ENCODE data around the gene TMEM176B.
"Not testable (repeated sequence)": the region's sequence is repeated elsewhere in the genome, so short reads cannot be mapped to it uniquely, and the experiment has no call there.

TMEM176B gene

GRCh38 chr7:150788474-150789269, 11.5 kb downstream of the TMEM176B start:
- DNase-seq, result no peak

- peak; percentile 56 for DNase-seq
These were observed 12.6 kb downstream of the TMEM176B start for GRCh38 chr7:150787321-150788281.

- DNase-seq, result no peak
These were observed 15.2 kb downstream of the TMEM176B start for GRCh38 chr7:150784954-150785353.

- DNase-seq, result no peak
These were observed 15.9 kb downstream of the TMEM176B start for GRCh38 chr7:150784120-150784736.

GRCh38 chr7:150781961-150782360, 18.2 kb downstream of the TMEM176B start:
- DNase-seq, result no peak

DNA sequence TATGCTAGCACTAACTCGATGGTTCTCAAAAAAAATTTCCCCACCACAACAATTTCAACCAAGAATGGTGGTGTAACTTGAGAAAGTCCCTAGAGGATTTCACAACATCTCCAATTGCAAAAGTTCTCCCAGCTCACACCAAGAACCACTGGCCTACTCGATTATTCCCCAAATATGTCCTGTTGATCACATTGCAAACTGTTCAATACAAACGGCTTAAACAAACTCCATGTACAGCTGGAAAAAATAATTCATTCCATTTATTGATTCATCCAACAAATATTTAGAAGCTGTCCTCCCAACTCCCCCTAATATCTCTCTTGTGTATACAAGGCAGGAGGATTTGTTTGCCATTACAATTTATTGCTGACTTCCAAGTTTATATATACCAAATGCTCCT, 19.1 kb downstream of the TMEM176B start:
- no peak for DNase-seq

DNA sequence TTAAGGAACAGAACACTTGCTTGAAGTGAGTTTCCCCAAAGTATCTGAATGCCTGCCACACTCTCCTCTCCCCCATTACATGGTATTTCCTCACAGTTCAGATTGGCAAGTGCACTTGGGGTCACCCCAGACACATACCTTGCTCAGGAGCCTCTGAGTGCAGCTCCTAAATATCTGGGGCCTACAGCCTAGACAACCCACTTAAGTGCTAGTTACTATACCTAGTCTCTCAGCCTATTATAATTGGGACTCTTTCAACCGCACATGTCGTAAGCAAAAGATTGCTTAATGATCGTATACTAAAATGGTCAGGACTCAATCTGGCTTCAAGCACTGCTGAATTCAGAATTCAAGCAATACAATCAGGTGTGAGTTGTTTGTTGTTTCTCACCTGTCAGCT, 19.9 kb downstream of the TMEM176B start:
- DNase-seq, result no peak

GRCh38 chr7:150778738-150779301, 21.3 kb downstream of the TMEM176B start:
- peak; percentile 41 for DNase-seq

DNA sequence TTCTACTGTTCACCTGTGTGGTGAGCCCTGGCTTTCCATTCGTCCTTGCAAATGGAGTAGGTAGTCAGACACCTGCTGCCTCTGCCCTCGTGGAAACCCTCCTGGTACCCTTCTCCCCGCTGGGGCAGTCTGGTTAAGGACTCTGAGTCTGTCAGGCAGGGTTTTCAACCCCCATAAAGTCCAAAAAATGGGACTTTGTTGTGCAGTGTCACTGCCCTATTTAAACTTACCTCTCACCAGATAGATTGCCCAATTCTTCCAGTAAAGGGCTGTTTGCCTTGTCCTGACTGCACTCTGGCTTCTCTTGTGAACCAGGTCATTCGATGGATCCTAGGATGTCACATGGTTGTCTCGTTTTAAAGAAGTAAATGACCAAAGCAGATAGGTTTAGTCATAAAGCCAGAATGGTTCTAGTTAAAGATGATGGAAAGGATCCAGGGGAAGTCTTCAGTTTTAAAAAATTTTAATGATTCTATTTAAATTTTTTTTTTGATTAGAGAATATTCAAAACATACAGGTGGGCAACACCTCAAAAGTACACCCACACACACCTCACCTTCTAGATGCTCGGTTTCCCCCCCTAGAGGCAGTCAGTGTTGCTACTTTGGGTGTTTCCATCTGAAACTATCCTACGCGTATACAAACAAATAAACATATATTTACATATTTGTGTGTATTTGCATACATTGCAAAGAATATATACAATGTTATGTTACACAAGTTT, 22.0 kb downstream of the TMEM176B start:
- no peak for DNase-seq

DNA sequence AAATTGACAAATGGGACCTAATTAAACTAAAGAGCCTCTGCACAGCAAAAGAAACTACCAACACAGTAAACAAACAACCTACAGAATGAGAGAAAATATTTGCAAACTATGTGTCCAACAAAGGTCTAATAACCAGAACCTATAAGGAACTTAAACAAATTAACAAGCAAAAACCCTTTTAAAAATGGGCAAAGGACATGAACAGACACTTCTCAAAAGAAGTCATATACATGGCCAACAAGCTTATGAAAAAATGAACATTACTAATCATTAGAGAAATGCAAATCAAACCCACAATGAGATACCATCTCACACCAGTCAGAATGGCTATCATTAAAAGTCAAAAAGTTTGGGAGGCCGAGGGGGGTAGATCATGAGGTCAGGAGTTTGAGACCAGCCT, 26.0 kb downstream of the TMEM176B start:
- not testable (repeated sequence) for DNase-seq

DNA sequence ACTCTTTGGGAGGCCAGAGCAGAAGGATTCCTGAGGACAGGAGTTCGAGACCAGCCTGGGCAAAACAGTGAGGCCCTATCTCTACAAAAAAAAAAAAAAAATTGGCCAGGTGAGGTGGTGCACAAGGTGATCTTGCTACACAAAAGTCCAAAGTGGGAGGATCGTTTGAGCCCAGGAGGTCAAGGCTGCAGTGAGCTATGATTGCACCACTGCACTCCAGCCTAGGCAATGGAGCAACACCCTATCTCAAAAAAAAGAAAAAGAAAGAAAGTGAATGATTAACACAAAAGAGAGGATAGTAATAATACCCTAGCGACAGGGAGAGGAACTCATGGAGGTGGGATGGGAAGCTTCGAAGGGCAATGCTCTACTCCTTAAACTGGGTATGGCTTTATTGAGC, 30.4 kb downstream of the TMEM176B start:
- DNase-seq, result no peak

DNA sequence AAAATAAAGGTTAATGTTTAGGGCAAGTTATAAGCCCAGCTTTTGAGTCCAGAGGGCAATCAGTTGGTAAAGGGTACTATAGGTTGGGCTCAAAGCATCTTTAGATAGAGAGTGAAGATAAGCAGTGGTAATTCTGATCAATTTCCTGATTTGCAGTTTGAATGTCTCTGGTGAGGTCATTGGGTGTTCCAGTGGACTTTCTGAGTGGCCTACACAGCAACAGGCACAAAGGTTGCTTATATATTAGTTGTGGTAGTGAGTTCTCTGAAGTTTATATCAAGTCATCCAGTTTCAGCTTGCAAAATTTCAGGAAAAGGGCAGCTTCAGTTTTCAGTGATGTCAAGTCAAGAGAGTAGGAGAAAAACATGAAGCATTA, 33.8 kb downstream of the TMEM176B start:
- DNase-seq, result no peak

DNA sequence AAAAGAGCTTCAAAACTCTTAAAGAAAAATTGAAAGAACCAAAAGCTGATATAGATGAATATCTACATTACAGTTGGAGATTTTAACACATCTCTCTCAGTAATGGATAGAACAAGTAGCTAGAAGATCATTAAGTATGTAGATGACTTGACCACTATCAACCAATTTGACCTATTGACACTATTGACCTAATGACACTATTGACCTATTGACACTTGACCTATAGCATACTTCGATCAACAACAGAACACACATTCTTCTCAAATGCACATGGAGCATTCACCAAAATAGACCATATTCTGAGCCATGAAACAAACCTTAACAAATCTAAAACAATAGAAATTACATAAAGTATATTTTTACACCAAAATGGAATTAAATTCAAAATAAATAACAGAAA, 40.7 kb downstream of the TMEM176B start:
- no peak for DNase-seq

DNA sequence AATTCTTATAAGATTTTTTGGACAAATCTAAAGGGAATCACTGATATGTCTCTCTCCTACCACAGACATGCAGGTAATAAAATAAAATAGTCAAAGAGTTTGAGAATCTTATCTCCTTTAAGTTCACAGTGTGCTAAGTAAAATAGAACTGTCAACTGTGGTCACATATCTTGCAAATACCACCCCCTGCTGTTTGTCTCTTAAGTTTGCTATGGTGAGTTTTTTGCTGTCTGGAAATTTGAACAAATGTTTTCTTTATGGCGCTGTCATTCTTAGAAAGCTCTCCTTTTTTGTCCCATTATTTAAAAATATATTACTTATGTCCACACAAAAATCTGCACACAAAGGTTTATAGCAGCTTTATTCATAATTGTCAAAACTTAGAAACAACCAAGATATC, 43.3 kb downstream of the TMEM176B start:
- peak; percentile 8 for DNase-seq

- no peak for DNase-seq
These were observed 44.0 kb downstream of the TMEM176B start for GRCh38 chr7:150756166-150756565.

GRCh38 chr7:150755473-150756099, 44.6 kb downstream of the TMEM176B start:
- DNase-seq, result peak; percentile 73

DNA sequence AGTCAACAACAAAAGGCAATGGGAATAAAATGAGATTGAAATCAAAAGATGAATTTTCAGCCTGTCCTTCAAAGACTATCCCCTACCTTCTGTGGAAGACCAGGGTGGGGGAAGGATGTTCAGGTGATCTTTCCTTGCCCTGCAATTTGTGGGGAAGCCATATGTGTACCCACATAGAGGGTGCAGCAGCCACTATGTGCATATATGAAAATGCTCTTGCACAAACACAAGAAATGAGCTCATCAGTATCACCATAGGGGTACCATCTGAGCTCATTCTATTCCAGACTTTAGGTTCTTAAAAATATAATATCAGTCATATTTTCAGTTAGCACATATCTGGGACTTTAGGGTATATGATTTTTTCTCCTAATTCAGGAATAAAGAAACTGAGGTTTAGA, 45.2 kb downstream of the TMEM176B start:
- no peak for DNase-seq

DNA sequence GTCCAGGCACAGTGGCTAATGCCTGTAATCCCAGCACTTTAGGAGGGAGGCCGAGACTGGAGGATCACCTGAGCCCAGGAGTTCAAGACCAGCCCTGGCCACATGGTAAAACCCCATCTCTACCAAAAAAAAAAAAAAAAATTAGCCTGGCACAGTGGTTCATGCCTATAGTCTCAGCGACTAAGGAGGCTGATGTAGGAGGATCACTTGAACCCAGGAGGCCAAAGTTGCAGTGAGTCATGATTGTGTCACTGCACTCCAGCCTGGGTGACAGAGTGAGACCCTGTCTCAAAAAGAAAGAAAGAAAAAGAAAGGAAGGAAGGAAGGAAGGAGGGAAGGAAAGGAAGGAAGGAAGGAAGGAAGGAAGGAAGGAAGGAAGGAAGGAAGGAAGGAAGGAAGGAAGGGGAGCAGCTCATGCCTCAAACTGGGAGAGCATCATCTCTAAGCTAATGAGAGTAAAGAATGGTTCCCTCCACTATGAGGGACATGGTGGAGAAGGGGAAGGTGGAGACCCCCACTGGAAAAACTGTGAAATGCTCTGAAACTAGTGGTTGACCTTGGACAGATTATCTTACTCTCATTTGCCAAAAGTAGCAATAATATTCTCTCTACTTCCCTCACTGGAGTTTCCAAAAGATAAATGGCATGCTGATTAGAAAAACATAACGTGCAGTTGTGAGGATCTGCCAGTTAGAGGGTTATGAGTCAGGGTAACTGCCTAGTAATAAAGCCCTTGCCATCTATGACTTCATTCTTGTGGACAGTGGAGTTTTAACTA, 46.1 kb downstream of the TMEM176B start:
- peak; percentile 45 for DNase-seq

DNA sequence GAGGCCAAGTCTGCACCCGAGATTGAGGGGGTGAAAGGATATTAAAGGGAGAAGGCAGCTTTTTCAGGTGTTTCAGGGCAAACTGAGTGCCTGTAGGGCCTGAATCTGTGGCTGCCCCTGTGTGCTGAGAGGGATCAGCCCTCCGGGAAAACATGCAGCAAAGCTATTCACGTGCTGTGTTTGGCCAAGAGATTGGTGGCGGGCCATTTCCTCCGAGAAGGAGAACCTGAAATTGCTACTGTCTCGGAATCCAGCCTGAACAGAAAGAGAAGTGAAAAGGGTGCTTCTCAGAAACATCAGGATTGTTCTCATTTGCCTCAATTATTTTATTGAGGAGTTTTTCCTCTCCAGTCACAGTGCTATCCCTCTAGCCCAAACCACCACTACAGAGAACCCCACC, 46.9 kb downstream of the TMEM176B start:
- DNase-seq, result no peak

- DNase-seq, result no peak
These were observed 48.5 kb downstream of the TMEM176B start for GRCh38 chr7:150751702-150752101.

- DNase-seq, result no peak
These were observed 51.8 kb downstream of the TMEM176B start for GRCh38 chr7:150748376-150748775.
